Astrocyte (in vitro differentiated cells and primary cell): ENCODE measurements around the gene GAMT.

Source experiments
- EZH2 ChIP-seq: IDR thresholded peaks from 2 replicates; pipeline ENCODE4 v1.6.1; 2012; ENCODE audit warnings: mild to moderate bottlenecking, low read length, inconsistent platforms; ENCODE audit not compliant: insufficient read depth
- TF ChIP-seq, protein P1 (sequence below): IDR thresholded peaks from 2 replicates; pipeline ENCODE4 v1.5.1; 2011; ENCODE audit warnings: low read depth, mild to moderate bottlenecking, inconsistent platforms, low read length, moderate library complexity; ENCODE audit not compliant: insufficient read depth

DNA sequence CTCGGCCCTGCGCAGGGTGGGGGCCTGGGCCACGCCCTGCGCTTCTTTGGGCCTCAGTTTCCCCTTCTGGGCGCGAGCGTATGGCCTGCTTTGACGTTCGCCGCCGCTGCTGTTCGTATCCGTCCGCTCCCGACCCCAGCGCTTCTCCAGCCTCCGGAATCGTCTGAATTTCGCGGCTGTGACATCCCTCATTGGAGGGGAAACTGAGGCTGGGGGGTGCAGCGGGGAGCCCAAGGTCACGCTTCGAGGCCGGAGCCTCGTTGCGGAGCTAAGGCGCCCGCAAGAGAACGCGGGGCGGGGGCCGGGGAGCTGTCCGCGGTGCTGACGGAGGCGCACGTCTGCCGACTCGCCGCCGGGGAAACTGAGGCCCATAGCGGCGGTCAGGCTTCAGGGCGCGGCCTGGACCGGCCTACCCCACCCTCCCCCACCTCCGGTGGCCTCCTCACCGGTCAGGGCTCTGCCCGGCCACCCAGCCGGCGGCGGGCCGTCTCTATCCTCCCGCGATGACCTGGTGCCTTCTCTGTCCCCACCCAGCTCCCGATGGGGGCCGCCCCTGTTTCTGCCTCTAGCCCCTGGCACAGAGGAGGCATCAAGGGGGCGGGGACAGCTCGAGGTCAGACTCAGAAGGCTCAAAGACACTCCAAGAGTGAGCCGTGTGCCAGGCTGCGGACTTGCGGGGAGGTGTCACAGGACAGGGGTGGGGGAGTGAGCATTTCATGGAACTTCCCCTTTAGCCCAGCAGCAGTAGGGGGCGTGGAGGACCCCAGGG lies 45.6 kb upstream of the GAMT start:
- TF ChIP-seq, protein P1, sequence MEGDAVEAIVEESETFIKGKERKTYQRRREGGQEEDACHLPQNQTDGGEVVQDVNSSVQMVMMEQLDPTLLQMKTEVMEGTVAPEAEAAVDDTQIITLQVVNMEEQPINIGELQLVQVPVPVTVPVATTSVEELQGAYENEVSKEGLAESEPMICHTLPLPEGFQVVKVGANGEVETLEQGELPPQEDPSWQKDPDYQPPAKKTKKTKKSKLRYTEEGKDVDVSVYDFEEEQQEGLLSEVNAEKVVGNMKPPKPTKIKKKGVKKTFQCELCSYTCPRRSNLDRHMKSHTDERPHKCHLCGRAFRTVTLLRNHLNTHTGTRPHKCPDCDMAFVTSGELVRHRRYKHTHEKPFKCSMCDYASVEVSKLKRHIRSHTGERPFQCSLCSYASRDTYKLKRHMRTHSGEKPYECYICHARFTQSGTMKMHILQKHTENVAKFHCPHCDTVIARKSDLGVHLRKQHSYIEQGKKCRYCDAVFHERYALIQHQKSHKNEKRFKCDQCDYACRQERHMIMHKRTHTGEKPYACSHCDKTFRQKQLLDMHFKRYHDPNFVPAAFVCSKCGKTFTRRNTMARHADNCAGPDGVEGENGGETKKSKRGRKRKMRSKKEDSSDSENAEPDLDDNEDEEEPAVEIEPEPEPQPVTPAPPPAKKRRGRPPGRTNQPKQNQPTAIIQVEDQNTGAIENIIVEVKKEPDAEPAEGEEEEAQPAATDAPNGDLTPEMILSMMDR, result no peak
- peak; percentile 98 for TF ChIP-seq EZH2
